Heart right ventricle (tissue), 16 donors: ENCODE data around the gene GAREM1. TPM values are rescaled to one million over a fixed set of nuclear protein-coding genes. Genes with fewer than 3 reads are reported as not detected.

Experiments
- ATAC-seq, 8 donors: fragments of 200-7000 bp; cut with Tn5 transposase; one replicate each; pipeline ENCODE4 v1.9.1; 2020; ENCODE audit warnings: mild to moderate bottlenecking in 8 of 8, moderate library complexity in 8 of 8, moderate number of reproducible peaks in 1 of 8
- DNase-seq, 2 donors: peaks; one replicate each; pipeline ENCODE4 v3.0.0-alpha.2; 2020
- H3K27ac ChIP-seq, 10 donors: fragments of 200-600 bp; sonication (generic) in 2 of 10; one replicate each; pipeline versions ENCODE4 v1.5.0 to v1.8.0; 2020 to 2022; ENCODE audit warnings: mild to moderate bottlenecking in 3 of 10
- H3K27me3 ChIP-seq, 7 donors: fragments of 200-600 bp; one replicate each; pipeline ENCODE4 v1.8.0; 2021 to 2022; ENCODE audit warnings: mild to moderate bottlenecking in 2 of 7
- H3K36me3 ChIP-seq, 9 donors: fragments of 200-600 bp; sonication (generic) in 1 of 9; one replicate each; pipeline versions ENCODE4 v1.5.0 to v1.8.0; 2020 to 2022; ENCODE audit warnings: mild to moderate bottlenecking in 2 of 9
- H3K4me1 ChIP-seq, 9 donors: fragments of 200-600 bp; sonication (generic) in 1 of 9; one replicate each; pipeline versions ENCODE4 v1.5.0 to v1.8.0; 2020 to 2022; ENCODE audit warnings: mild to moderate bottlenecking in 4 of 9
- H3K4me3 ChIP-seq, 10 donors: fragments of 200-600 bp; sonication (generic) in 2 of 10; one replicate each; pipeline versions ENCODE4 v1.5.0 to v1.8.0; 2020 to 2022; ENCODE audit warnings: mild to moderate bottlenecking in 7 of 10, moderate library complexity in 2 of 10
- H3K9me3 ChIP-seq, 11 donors: fragments of 200-600 bp in 10 of 11; sonication (generic) in 2 of 11; one replicate each; pipeline versions ENCODE4 v1.5.0 to v1.8.0; 2013 to 2022; ENCODE audit warnings: mild to moderate bottlenecking in 2 of 11, control low read depth in 1 of 11, moderate library complexity in 1 of 11
- WGBS, 2 donors: extraction: QIAGEN DNeasy Blood & Tissue Kit; methylation state at CpG; one replicate each; pipeline ENCODE4 v1.1.7; 2013; ENCODE audit warnings: inconsistent platforms in 1 of 2; 5-methylcytosine and 5-hydroxymethylcytosine counted together
- intact Hi-C, 10 donors: fragments of 100-400 bp; cut with DNase I; formaldehyde crosslinking; loops; one replicate each; pipeline versions ENCODE4 v1.11.1 to v1.14.2; 2022
- polyA plus RNA-seq, 2 donors: library from polyadenylated mRNA; stranded (reverse); fragments of 200-250 nt; gene quantifications; one replicate each; pipeline ENCODE4 v1.2.3, GENCODE V29; 2013
- total RNA-seq, 10 donors: library from RNA; stranded (reverse); fragmentation: NEBNext Ultra II Directional in 3 of 10; extraction: Animal tissue kit (Norgen Biotek cat#: 25700) in 3 of 10; gene quantifications; one replicate each; pipeline versions ENCODE4 v1.2.1 to v1.2.4, GENCODE V29; 2021 to 2023
- TF ChIP-seq, protein P1 (sequence below), 9 donors: fragments of 200-600 bp; sonication (generic) in 2 of 9; IDR thresholded peaks; one replicate each; pipeline versions ENCODE4 v1.5.0 to v1.8.0; 2021 to 2022; ENCODE audit warnings: antibody characterized with exemption in 9 of 9, mild to moderate bottlenecking in 5 of 9, moderate library complexity in 1 of 9
- donor health status: Arrhythmogenic right ventricular cardiomyopathy.
- donor health status: ischemic (EF 13 %, LVEDD 7.1; RV severe dilation, severe dysfunction).
- donor health status: healthy with polysubstance abuse.
- donor health status: DM: no; HTN: yes; CAD: no.
- donor health status: DM: no; HTN: no; CAD: no.
- donor health status: ischemic (EF 25% LVEDD 6.9; RV normal size, moderate dysfunction).
- donor health status: ischemic (EF 25% LVEDD 5.7; RV mildly dilated, moderate dysfunction).
- donor health status: healthy.
- donor health status: DM: yes; HTN: yes; CAD: no.
- donor health status: Ischemic cardiomyopathy.
- donor health status: ischemic (EF 35%, LVEDD 5.7; RV mildly dilated, moderate dysfunction).
- donor health status: nonischemic (EF 11% LVEDD 7.7; RV severe dilation, severe dysfunction).
- donor health status: DM: yes; HTN: yes; CAD: no.
- donor health status: PGD.
- donor health status: ischemic (EF 29% LVEDD 5.4; RV normal size, mild dysfunction).
- donor health status: nonischemic (EF 23%, LVEDD 6.1; RV moderate dilation, normal function).

GAREM1 gene
- total and polyA plus RNA-seq, 12 donors, result 2.4 to 26.1 (median 13.4) TPM

- intact Hi-C loops, result loop anchor here in 3 of 10 donors (10.0 kb wide), 2 partner anchors 69 to 91 kb away; no protein-coding TSS in a partner anchor
- H3K4me1 ChIP-seq, result peaks cover 0 to 51% (median 22%) of the 10 kb centered on the region in 9 donors
- no peak for ATAC-seq
Observed at GRCh38 chr18:32373505-32373904, 97.2 kb downstream of the GAREM1 start.

GRCh38 chr18:32372381-32373061, 98.2 kb downstream of the GAREM1 start:
- WGBS, 2 donors, result 75 to 88% methylated on average over 3 of the region's 3 CpGs
- Histone ChIP-seq H3K4me3 (no peak overlapping the region), H3K27ac (no peak overlapping the region), H3K9me3 (no peaks in the 10 kb centered on the region), H3K27me3 (no peaks in the 10 kb centered on the region), H3K4me1 (peaks cover 0 to 56% (median 27%) of the 10 kb centered on the region in 9 donors), H3K36me3 (no peaks in the 10 kb centered on the region)
- TF ChIP-seq, protein P1, sequence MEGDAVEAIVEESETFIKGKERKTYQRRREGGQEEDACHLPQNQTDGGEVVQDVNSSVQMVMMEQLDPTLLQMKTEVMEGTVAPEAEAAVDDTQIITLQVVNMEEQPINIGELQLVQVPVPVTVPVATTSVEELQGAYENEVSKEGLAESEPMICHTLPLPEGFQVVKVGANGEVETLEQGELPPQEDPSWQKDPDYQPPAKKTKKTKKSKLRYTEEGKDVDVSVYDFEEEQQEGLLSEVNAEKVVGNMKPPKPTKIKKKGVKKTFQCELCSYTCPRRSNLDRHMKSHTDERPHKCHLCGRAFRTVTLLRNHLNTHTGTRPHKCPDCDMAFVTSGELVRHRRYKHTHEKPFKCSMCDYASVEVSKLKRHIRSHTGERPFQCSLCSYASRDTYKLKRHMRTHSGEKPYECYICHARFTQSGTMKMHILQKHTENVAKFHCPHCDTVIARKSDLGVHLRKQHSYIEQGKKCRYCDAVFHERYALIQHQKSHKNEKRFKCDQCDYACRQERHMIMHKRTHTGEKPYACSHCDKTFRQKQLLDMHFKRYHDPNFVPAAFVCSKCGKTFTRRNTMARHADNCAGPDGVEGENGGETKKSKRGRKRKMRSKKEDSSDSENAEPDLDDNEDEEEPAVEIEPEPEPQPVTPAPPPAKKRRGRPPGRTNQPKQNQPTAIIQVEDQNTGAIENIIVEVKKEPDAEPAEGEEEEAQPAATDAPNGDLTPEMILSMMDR (IDR thresholded peaks at IDR 0.05), result no peak
- DNase-seq, result no peak
- ATAC-seq, result peak in 2 of 8 donors; percentile 25 to 45
- intact Hi-C loops, result loop anchor here in 3 of 10 donors (10.0 kb wide), 2 partner anchors 68 to 92 kb away; no protein-coding TSS in a partner anchor

More at GRCh38 chr18:32373505-32373904, 97.2 kb downstream of the GAREM1 start:
- H3K4me3 ChIP-seq, result no peak overlapping the region
- peak overlapping the region in 3 of 10 donors; percentile 6 to 53 (median 52) for H3K27ac ChIP-seq
- DNase-seq, result no peak
- no peaks in the 10 kb centered on the region for H3K36me3 ChIP-seq
- no peaks in the 10 kb centered on the region for H3K9me3 ChIP-seq
- WGBS, 2 donors, result 82 to 89% methylated on average over 4 of the region's 4 CpGs
- no peaks in the 10 kb centered on the region for H3K27me3 ChIP-seq
- TF ChIP-seq, protein P1 (IDR thresholded peaks at IDR 0.05), result no peak

DNA sequence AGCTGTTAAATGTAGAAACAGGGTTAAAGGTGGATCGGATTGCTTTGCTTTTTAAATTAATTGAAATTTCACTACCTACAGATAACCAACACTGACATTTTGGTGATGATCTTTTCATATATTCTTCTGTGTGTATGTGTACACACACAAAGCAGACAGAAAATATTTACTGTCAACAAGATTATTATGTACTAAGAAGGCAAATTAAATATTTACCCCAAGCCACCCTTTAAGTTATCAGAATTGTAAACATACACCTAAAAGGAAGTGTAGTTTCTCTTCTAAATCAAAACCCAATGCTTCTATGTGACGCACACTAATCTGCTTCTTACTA, 98.7 kb downstream of the GAREM1 start:
- Histone ChIP-seq H3K27ac (no peak overlapping the region), H3K4me3 (no peak overlapping the region), H3K27me3 (no peaks in the 10 kb centered on the region), H3K9me3 (no peaks in the 10 kb centered on the region), H3K4me1 (peaks cover 0 to 57% (median 27%) of the 10 kb centered on the region in 9 donors), H3K36me3 (no peaks in the 10 kb centered on the region)
- 42 to 43% methylated on average over 2 of the region's 2 CpGs for WGBS, 2 donors
- TF ChIP-seq, protein P1 (IDR thresholded peaks at IDR 0.05), result no peak
- intact Hi-C loops, result loop anchor here in 3 of 10 donors (10.0 kb wide), 2 partner anchors 67 to 93 kb away; no protein-coding TSS in a partner anchor
- DNase-seq (no peak), ATAC-seq (no peak)

DNA sequence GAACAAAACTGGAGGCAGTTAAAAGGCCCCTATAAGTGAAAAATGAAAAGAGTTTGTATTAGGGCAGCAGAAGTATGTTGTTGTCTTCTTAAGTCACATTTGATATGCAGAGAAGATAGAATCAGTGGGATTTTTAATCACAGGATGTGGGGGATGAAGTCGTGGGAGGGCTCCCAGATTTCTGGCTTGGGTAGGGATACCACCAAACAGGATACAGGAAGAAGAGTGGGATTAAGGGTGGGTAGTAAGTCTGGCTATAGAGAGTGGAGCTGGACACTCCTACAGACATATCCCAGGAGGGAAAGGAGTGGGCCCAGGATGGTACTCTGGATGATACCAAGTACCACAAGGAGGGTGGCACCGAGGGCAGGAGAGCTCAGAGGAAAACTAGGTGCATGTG, 99.3 kb downstream of the GAREM1 start:
- no peak for ATAC-seq
- DNase-seq, result no peak
- no peak overlapping the region for H3K4me3 ChIP-seq
- WGBS, 2 donors, result 77 to 78% methylated on average over 2 of the region's 2 CpGs
- H3K4me1 ChIP-seq, result peaks cover 0 to 57% (median 27%) of the 10 kb centered on the region in 9 donors
- TF ChIP-seq, protein P1 (IDR thresholded peaks at IDR 0.05), result no peak
- H3K27ac ChIP-seq, result no peak overlapping the region
- H3K36me3 ChIP-seq, result no peaks in the 10 kb centered on the region
- H3K9me3 ChIP-seq, result no peaks in the 10 kb centered on the region
- intact Hi-C loops, result loop anchor here in 3 of 10 donors (10.0 kb wide), 2 partner anchors 67 to 93 kb away; no protein-coding TSS in a partner anchor
- H3K27me3 ChIP-seq, result no peaks in the 10 kb centered on the region
